Activated CD4-positive, alpha-beta memory T cell treated with anti-CD3 and anti-CD28 coated beads, Interleukin-2, amount 10 ng/mL, durations not matched to agents 7 days and 5 days (primary cell): Measurements from ENCODE around the gene RARRES1. TPM values are rescaled to one million over a fixed set of nuclear protein-coding genes. Genes with fewer than 3 reads are reported as not detected.

ENCODE experiments used
- CTCF ChIA-PET: fragments of 350-600 bp; sonication (Branson Sonifier 250); formaldehyde crosslinking; loops from one replicate; lab custom pipeline; 2021; ENCODE audit warnings: antibody characterized with exemption, inconsistent platforms; lab: Charles Lee
- POLR2A ChIA-PET: fragments of 350-600 bp; sonication (Branson Sonifier 250); formaldehyde crosslinking; loops from one replicate; lab custom pipeline; 2021; ENCODE audit warnings: antibody characterized with exemption; lab: Charles Lee
- DNase-seq: peaks from one replicate; pipeline ENCODE4 v3.0.0-alpha.2; 2020
- H3K27ac Mint-ChIP-seq: one replicate; pipeline ENCODE4 v1.8.0; 2021; ENCODE audit warnings: mild to moderate bottlenecking, mixed read lengths
- H3K27me3 Mint-ChIP-seq: one replicate; pipeline ENCODE4 v1.8.0; 2021; ENCODE audit warnings: mixed read lengths
- H3K36me3 Mint-ChIP-seq: one replicate; pipeline ENCODE4 v1.8.0; 2021; ENCODE audit warnings: low read depth, mixed read lengths
- H3K4me1 Mint-ChIP-seq: one replicate; pipeline ENCODE4 v1.8.0; 2021; ENCODE audit warnings: mixed read lengths
- H3K4me3 Mint-ChIP-seq: one replicate; pipeline ENCODE4 v1.8.0; 2021; ENCODE audit warnings: mild to moderate bottlenecking, mixed read lengths
- H3K9me3 Mint-ChIP-seq: one replicate; pipeline ENCODE4 v1.8.0; 2021; ENCODE audit warnings: mixed read lengths
- total RNA-seq, 2 experiments: library from RNA; stranded (reverse); gene quantifications; one replicate each; pipeline ENCODE4 v1.2.3, GENCODE V29; 2021

The RARRES1 gene
- total RNA-seq, 2 experiments from 2014 or later = not detected

- Mint-ChIP-seq H3K4me3 (no peak overlapping the region), H3K27ac (no peak overlapping the region), H3K4me1 (peaks cover 2% of the 10 kb centered on the region), H3K27me3 (no peaks in the 10 kb centered on the region), H3K9me3 (no peaks in the 10 kb centered on the region), H3K36me3 (no peaks in the 10 kb centered on the region)
- DNase-seq = no peak
- CTCF ChIA-PET = interaction anchor here (0.7 kb wide), 1 partner anchor 44 kb away, joined by 3 read pairs; no protein-coding TSS in a partner anchor
- POLR2A ChIA-PET = no interaction called here
These were observed 39.3 kb upstream of the RARRES1 start for GRCh38 chr3:158771577-158771976.

GRCh38 chr3:158770741-158771350, 38.6 kb upstream of the RARRES1 start:
- CTCF ChIA-PET = no interaction called here
- no peaks in the 10 kb centered on the region for H3K9me3 Mint-ChIP-seq

GRCh38 chr3:158769952-158770740, 37.9 kb upstream of the RARRES1 start:
- DNase-seq = no peak
- Mint-ChIP-seq H3K4me1 (no peaks in the 10 kb centered on the region), H3K36me3 (no peaks in the 10 kb centered on the region), H3K27me3 (no peaks in the 10 kb centered on the region), H3K4me3 (no peak overlapping the region), H3K27ac (no peak overlapping the region), H3K9me3 (no peaks in the 10 kb centered on the region)
- CTCF ChIA-PET = no interaction called here
- POLR2A ChIA-PET = no interaction called here

More at GRCh38 chr3:158770741-158771350, 38.6 kb upstream of the RARRES1 start:
- POLR2A ChIA-PET = no interaction called here
- no peak overlapping the region for H3K27ac Mint-ChIP-seq
- peaks cover 2% of the 10 kb centered on the region for H3K4me1 Mint-ChIP-seq
- no peaks in the 10 kb centered on the region for H3K27me3 Mint-ChIP-seq
- H3K4me3 Mint-ChIP-seq = no peak overlapping the region
- no peaks in the 10 kb centered on the region for H3K36me3 Mint-ChIP-seq
- DNase-seq = no peak

- DNase-seq = no peak
- ChIA-PET POLR2A (no interaction called here), CTCF (no interaction called here)
- Mint-ChIP-seq H3K4me3 (no peak overlapping the region), H3K9me3 (no peaks in the 10 kb centered on the region), H3K27ac (no peak overlapping the region), H3K4me1 (no peaks in the 10 kb centered on the region), H3K27me3 (no peaks in the 10 kb centered on the region), H3K36me3 (no peaks in the 10 kb centered on the region)
These were observed 37.3 kb upstream of the RARRES1 start for GRCh38 chr3:158769549-158769948.

- Mint-ChIP-seq H3K4me3 (no peak overlapping the region), H3K36me3 (no peaks in the 10 kb centered on the region), H3K27ac (no peak overlapping the region), H3K4me1 (no peaks in the 10 kb centered on the region), H3K27me3 (no peaks in the 10 kb centered on the region), H3K9me3 (no peaks in the 10 kb centered on the region)
- DNase-seq = no peak
- ChIA-PET POLR2A (no interaction called here), CTCF (no interaction called here)
These were observed 36.8 kb upstream of the RARRES1 start for GRCh38 chr3:158768881-158769543.

- Mint-ChIP-seq H3K4me3 (no peak overlapping the region), H3K36me3 (no peaks in the 10 kb centered on the region), H3K9me3 (no peaks in the 10 kb centered on the region), H3K27me3 (no peaks in the 10 kb centered on the region), H3K27ac (no peak overlapping the region), H3K4me1 (no peaks in the 10 kb centered on the region)
- ChIA-PET CTCF (no interaction called here), POLR2A (no interaction called here)
- no peak for DNase-seq
These were observed 36.1 kb upstream of the RARRES1 start for GRCh38 chr3:158768361-158768787.

- no peaks in the 10 kb centered on the region for H3K9me3 Mint-ChIP-seq
- H3K36me3 Mint-ChIP-seq = no peaks in the 10 kb centered on the region
- POLR2A ChIA-PET = no interaction called here
- H3K27ac Mint-ChIP-seq = no peak overlapping the region
- H3K4me3 Mint-ChIP-seq = no peak overlapping the region
- H3K4me1 Mint-ChIP-seq = no peaks in the 10 kb centered on the region
- CTCF ChIA-PET = interaction anchor here (2.5 kb wide), 1 partner anchor 39 kb away, joined by 9 read pairs; no protein-coding TSS in a partner anchor
- no peak for DNase-seq
- H3K27me3 Mint-ChIP-seq = no peaks in the 10 kb centered on the region
These were observed 34.1 kb upstream of the RARRES1 start for GRCh38 chr3:158766364-158766763.

- no peaks in the 10 kb centered on the region for H3K36me3 Mint-ChIP-seq
- H3K4me3 Mint-ChIP-seq = no peak overlapping the region
- no peak overlapping the region for H3K27ac Mint-ChIP-seq
- CTCF ChIA-PET = interaction anchor here (2.5 kb wide), 1 partner anchor 39 kb away, joined by 9 read pairs; no protein-coding TSS in a partner anchor
- H3K9me3 Mint-ChIP-seq = no peaks in the 10 kb centered on the region
- POLR2A ChIA-PET = no interaction called here
- no peak for DNase-seq
- H3K27me3 Mint-ChIP-seq = no peaks in the 10 kb centered on the region
- no peaks in the 10 kb centered on the region for H3K4me1 Mint-ChIP-seq
These were observed 33.4 kb upstream of the RARRES1 start for GRCh38 chr3:158765518-158766205.

GRCh38 chr3:158763421-158763820, 31.2 kb upstream of the RARRES1 start:
- POLR2A ChIA-PET = no interaction called here
- no peak overlapping the region for H3K27ac Mint-ChIP-seq
- no peaks in the 10 kb centered on the region for H3K9me3 Mint-ChIP-seq
- H3K36me3 Mint-ChIP-seq = no peaks in the 10 kb centered on the region
- CTCF ChIA-PET = no interaction called here
- no peak overlapping the region for H3K4me3 Mint-ChIP-seq
- H3K4me1 Mint-ChIP-seq = no peaks in the 10 kb centered on the region
- H3K27me3 Mint-ChIP-seq = no peaks in the 10 kb centered on the region
- DNase-seq = no peak

GRCh38 chr3:158762701-158763100, 30.4 kb upstream of the RARRES1 start:
- Mint-ChIP-seq H3K36me3 (no peaks in the 10 kb centered on the region), H3K27ac (no peak overlapping the region), H3K4me1 (no peaks in the 10 kb centered on the region), H3K27me3 (no peaks in the 10 kb centered on the region), H3K9me3 (no peaks in the 10 kb centered on the region), H3K4me3 (no peak overlapping the region)
- CTCF ChIA-PET = no interaction called here
- DNase-seq = no peak
- POLR2A ChIA-PET = no interaction called here

- Mint-ChIP-seq H3K4me3 (no peak overlapping the region), H3K4me1 (no peaks in the 10 kb centered on the region), H3K36me3 (no peaks in the 10 kb centered on the region), H3K9me3 (no peaks in the 10 kb centered on the region), H3K27ac (no peak overlapping the region), H3K27me3 (no peaks in the 10 kb centered on the region)
- no peak for DNase-seq
- ChIA-PET POLR2A (no interaction called here), CTCF (interaction anchor here (1.2 kb wide), 1 partner anchor 34 kb away, joined by 3 read pairs; no protein-coding TSS in a partner anchor)
These were observed 29.1 kb upstream of the RARRES1 start for GRCh38 chr3:158761350-158761749.

GRCh38 chr3:158755421-158755820, 23.2 kb upstream of the RARRES1 start:
- no peaks in the 10 kb centered on the region for H3K4me1 Mint-ChIP-seq
- DNase-seq = no peak
- no peaks in the 10 kb centered on the region for H3K27me3 Mint-ChIP-seq
- ChIA-PET POLR2A (no interaction called here), CTCF (interaction anchor here (1.4 to 1.6 kb wide), 2 partner anchors 13 to 34 kb away, joined by 3 to 4 read pairs; no protein-coding TSS in a partner anchor)
- H3K27ac Mint-ChIP-seq = no peak overlapping the region
- H3K9me3 Mint-ChIP-seq = no peaks in the 10 kb centered on the region
- H3K4me3 Mint-ChIP-seq = no peak overlapping the region
- H3K36me3 Mint-ChIP-seq = no peaks in the 10 kb centered on the region
